Chondrocyte (in vitro differentiated cells): ENCODE measurements around the gene GNRH2. TPM values are rescaled to one million over a fixed set of nuclear protein-coding genes. Genes with fewer than 3 reads are reported as not detected.

Source experiments
- DNase-seq: peaks from one replicate; pipeline ENCODE4 v3.0.0; 2021; ENCODE audit warnings: mixed read lengths, low spot score
- H3K27ac Mint-ChIP-seq: one replicate; pipeline ENCODE4 v1.8.0; 2021; ENCODE audit warnings: mild to moderate bottlenecking, moderate library complexity, mixed read lengths; ENCODE audit not compliant: unreplicated experiment
- H3K27me3 Mint-ChIP-seq: 2 replicates; pipeline ENCODE4 v1.8.0; 2021; ENCODE audit warnings: low read depth, mixed read lengths
- H3K36me3 Mint-ChIP-seq: 2 replicates; pipeline ENCODE4 v1.8.0; 2021; ENCODE audit warnings: low read depth, mixed read lengths
- H3K4me1 Mint-ChIP-seq: 2 replicates; pipeline ENCODE4 v1.8.0; 2021; ENCODE audit warnings: low read depth, mild to moderate bottlenecking, mixed read lengths
- H3K4me3 Mint-ChIP-seq: one replicate; pipeline ENCODE4 v1.8.0; 2021; ENCODE audit warnings: mild to moderate bottlenecking, moderate library complexity, mixed read lengths; ENCODE audit not compliant: unreplicated experiment
- H3K9me3 Mint-ChIP-seq: 2 replicates; pipeline ENCODE4 v1.8.0; 2021; ENCODE audit warnings: low read depth, mixed read lengths
- CTCF ChIP-seq: fragments of 200-600 bp; sonication (generic); IDR thresholded peaks from 2 replicates; pipeline ENCODE4 v1.5.0; 2021; ENCODE audit warnings: antibody characterized with exemption, mild to moderate bottlenecking, moderate library complexity
- long read RNA-seq: library from polyadenylated mRNA; stranded (forward); transcript quantifications from one replicate; pipeline ENCODE4 v2.0.0, GENCODE V29; 2021
- total RNA-seq: library from RNA; stranded (reverse); gene quantifications from 3 replicates; pipeline ENCODE4 v1.2.1, GENCODE V29; 2021

GNRH2 gene
- total RNA-seq: 0.94 TPM in 1 of 3 replicates, not detected in the others
- long read RNA-seq: 0 reads

- no peaks in the 10 kb centered on the region for H3K27me3 Mint-ChIP-seq
- no peak within 1 kb of the TSS for H3K4me3 Mint-ChIP-seq
- no peaks in the 10 kb centered on the region for H3K9me3 Mint-ChIP-seq
- H3K4me1 Mint-ChIP-seq: peaks cover 28% of the 10 kb centered on the region
- no peak for DNase-seq
- TF ChIP-seq CTCF: no peak
- H3K27ac Mint-ChIP-seq: peak within 1 kb of the TSS; percentile 41
- H3K36me3 Mint-ChIP-seq: peaks cover 16% of the 10 kb centered on the region
Measured at GRCh38 chr20:3043322-3043721, at the start of gene GNRH2. GNRH2 (plus strand) TSS chr20:3043622; CDS start chr20:3044415, 793 bp downstream.

- Mint-ChIP-seq H3K4me3 (no peak overlapping the region), H3K27me3 (no peaks in the 10 kb centered on the region), H3K27ac (no peak overlapping the region), H3K4me1 (no peaks in the 10 kb centered on the region), H3K9me3 (no peaks in the 10 kb centered on the region), H3K36me3 (peaks cover 20% of the 10 kb centered on the region)
- TF ChIP-seq CTCF: no peak
- DNase-seq: no peak
Measured at GRCh38 chr20:2995796-2996195, 47.6 kb upstream of the GNRH2 start.

DNA sequence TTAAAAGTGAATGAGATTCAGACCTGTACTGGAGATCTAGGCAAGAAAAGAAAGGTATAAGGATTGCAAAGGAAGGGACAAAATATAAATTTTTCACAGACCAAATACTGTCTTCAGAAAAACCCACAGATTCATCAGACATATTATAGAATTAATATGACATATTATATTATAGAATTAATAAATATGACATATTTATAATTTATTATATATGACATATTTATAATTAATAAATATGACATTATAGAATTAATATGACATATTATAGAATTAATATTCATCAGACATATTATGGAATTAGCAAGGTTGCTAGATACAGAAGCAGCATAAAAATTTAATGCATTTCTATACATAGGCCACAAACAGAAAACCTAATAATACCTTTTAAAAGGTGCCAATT lies 44.7 kb upstream of the GNRH2 start:
- Mint-ChIP-seq H3K27ac (no peak overlapping the region), H3K4me3 (no peak overlapping the region), H3K27me3 (no peaks in the 10 kb centered on the region), H3K4me1 (no peaks in the 10 kb centered on the region), H3K9me3 (no peaks in the 10 kb centered on the region), H3K36me3 (peaks cover 11% of the 10 kb centered on the region)
- TF ChIP-seq CTCF: no peak
- DNase-seq: no peak

GRCh38 chr20:3000852-3001523 lies 42.4 kb upstream of the GNRH2 start:
- Mint-ChIP-seq H3K36me3 (peaks cover 11% of the 10 kb centered on the region), H3K4me1 (no peaks in the 10 kb centered on the region), H3K9me3 (no peaks in the 10 kb centered on the region), H3K27me3 (no peaks in the 10 kb centered on the region), H3K4me3 (no peak overlapping the region), H3K27ac (no peak overlapping the region)
- no peak for DNase-seq
- TF ChIP-seq CTCF: peak; percentile 87

- H3K4me3 Mint-ChIP-seq: no peak overlapping the region
- TF ChIP-seq CTCF: no peak
- H3K36me3 Mint-ChIP-seq: peaks cover 20% of the 10 kb centered on the region
- H3K27ac Mint-ChIP-seq: no peak overlapping the region
- DNase-seq: no peak
- no peaks in the 10 kb centered on the region for H3K27me3 Mint-ChIP-seq
- H3K4me1 Mint-ChIP-seq: no peaks in the 10 kb centered on the region
- no peaks in the 10 kb centered on the region for H3K9me3 Mint-ChIP-seq
Measured at GRCh38 chr20:3003416-3003815, 40.0 kb upstream of the GNRH2 start.
